GM12878 (cell line): ENCODE results near the gene FURIN. TPM values are rescaled to one million over a fixed set of nuclear protein-coding genes. Genes with fewer than 3 reads are reported as not detected.

ENCODE experiments used
- ATAC-seq: fragments of 200-7000 bp; cut with Tn5 transposase; 3 replicates; pipeline ENCODE4 v1.9.1; 2020; ENCODE audit warnings: mild to moderate bottlenecking, moderate library complexity
- BruUV-seq: library from RNA; stranded (reverse); fragments of 400-500 nt; replicated peaks from 2 replicates; lab custom pipeline; 2021; lab: Mats Ljungman, UMichigan
- CTCF ChIA-PET: fragments of 300-600 bp; sonication (Branson Sonifier 250); formaldehyde crosslinking; extraction: SDS; loops from one replicate; lab custom pipeline; 2021; ENCODE audit warnings: inconsistent platforms; lab: Yijun Ruan, JAX
- POLR2A ChIA-PET: fragments of 350-600 bp; formaldehyde crosslinking; extraction: SDS; loops from one replicate; lab custom pipeline; 2021; ENCODE audit warnings: inconsistent platforms; lab: Charles Lee
- RAD21 ChIA-PET: fragments of 300-600 bp; sonication (Branson Sonifier 250); formaldehyde crosslinking; loops from one replicate; lab custom pipeline; 2023; ENCODE audit warnings: antibody characterized with exemption; ENCODE audit not compliant: unreplicated experiment; lab: Charles Lee
- SMC1A ChIA-PET: fragments of 300-600 bp; sonication (Branson Sonifier 250); formaldehyde crosslinking; loops from one replicate; lab custom pipeline; 2023; ENCODE audit not compliant: unreplicated experiment, uncharacterized antibody; lab: Charles Lee
- DNase-seq: peaks from one replicate; pipeline ENCODE4 v3.0.0-alpha.2; 2011; ENCODE audit warnings: low read depth, low spot score
- FAIRE-seq: peaks from 3 replicates; lab custom pipeline; 2011; peaks lifted over from hg19 to GRCh38; lab: Jason Lieb, UNC
- H2AFZ ChIP-seq: 2 replicates; pipeline ENCODE4 v1.6.0; 2011; ENCODE audit warnings: low read depth, low read length, control low read depth; ENCODE audit not compliant: control insufficient read depth
- H3K27ac ChIP-seq: 2 replicates; pipeline ENCODE4 v1.5.1; 2011; ENCODE audit warnings: control low read depth; ENCODE audit not compliant: control insufficient read depth, insufficient read depth
- H3K27me3 ChIP-seq, 2 experiments: replicated peaks in 1 of 2; 2 replicates each; pipeline versions ENCODE4 v1.6.0 to v1.6.1; 2011; ENCODE audit warnings: low read length in 1 of 2; ENCODE audit not compliant: control insufficient read depth in 2 of 2, insufficient read depth in 2 of 2
- H3K36me3 ChIP-seq, 2 experiments: 2 replicates each; pipeline ENCODE4 v1.5.1; 2011; ENCODE audit warnings: low read length in 1 of 2; ENCODE audit not compliant: control insufficient read depth in 2 of 2, insufficient read depth in 2 of 2
- H3K4me1 ChIP-seq: 2 replicates; pipeline ENCODE4 v1.6.1; 2011; ENCODE audit warnings: mild to moderate bottlenecking, low read length, moderate library complexity, mixed read lengths; ENCODE audit not compliant: control insufficient read depth, insufficient read depth
- H3K4me2 ChIP-seq: 2 replicates; pipeline ENCODE4 v1.6.0; 2011; ENCODE audit warnings: control low read depth; ENCODE audit not compliant: control insufficient read depth, insufficient read depth
- H3K4me3 ChIP-seq: fragments of 200-600 bp; sonication (generic); 2 replicates; pipeline ENCODE4 v1.5.1; 2016
- H3K79me2 ChIP-seq: 2 replicates; pipeline ENCODE4 v1.6.0; 2011; ENCODE audit warnings: low read length; ENCODE audit not compliant: control insufficient read depth, insufficient read depth
- H3K9ac ChIP-seq: 2 replicates; pipeline ENCODE4 v1.8.0; 2011; ENCODE audit warnings: low read length, control low read depth, mixed read lengths; ENCODE audit not compliant: control insufficient read depth, insufficient read depth
- H3K9me3 ChIP-seq: replicated peaks from 3 replicates; pipeline ENCODE4 v1.5.1; 2011; ENCODE audit warnings: mild to moderate bottlenecking, low read length; ENCODE audit not compliant: control insufficient read depth, insufficient read depth
- H4K20me1 ChIP-seq: 2 replicates; pipeline ENCODE4 v1.6.0; 2011; ENCODE audit not compliant: control insufficient read depth, insufficient read depth
- ATF2 ChIP-seq: IDR thresholded peaks from 2 replicates; pipeline ENCODE4 v1.6.1; 2012; ENCODE audit warnings: low read length, inconsistent platforms
- CBX3 ChIP-seq: fragments of 200-600 bp; sonication (generic); IDR thresholded peaks from 2 replicates; pipeline ENCODE4 v1.6.1; 2016; ENCODE audit warnings: low read depth, borderline replicate concordance
- DPF2 ChIP-seq: fragments of 450-650 bp; IDR thresholded peaks from 2 replicates; pipeline ENCODE4 v1.6.1; 2017; ENCODE audit warnings: mild to moderate bottlenecking
- E2F4 ChIP-seq: IDR thresholded peaks from 2 replicates; pipeline ENCODE4 v1.6.1; 2012; ENCODE audit warnings: low read depth, low read length, improper control_type of control experiment
- IRF4 ChIP-seq: IDR thresholded peaks from 2 replicates; pipeline ENCODE4 v1.6.1; 2011; ENCODE audit warnings: low read depth, low read length
- MAX ChIP-seq: IDR thresholded peaks from 2 replicates; pipeline ENCODE4 v1.6.1; 2012; ENCODE audit warnings: low read depth, low read length, improper control_type of control experiment
- NKRF ChIP-seq: fragments of 450-650 bp; conservative IDR thresholded peaks from 2 replicates; pipeline ENCODE4 v1.6.1; 2017; ENCODE audit warnings: mild to moderate bottlenecking, moderate library complexity
- RELB ChIP-seq: fragments of 450-650 bp; IDR thresholded peaks from 2 replicates; pipeline ENCODE4 v1.6.1; 2017; ENCODE audit warnings: low read depth, mild to moderate bottlenecking, moderate library complexity
- SPI1 ChIP-seq: IDR thresholded peaks from 2 replicates; pipeline ENCODE4 v1.6.1; 2011; ENCODE audit warnings: low read depth, mild to moderate bottlenecking, low read length, moderate library complexity, borderline replicate concordance; ENCODE audit not compliant: insufficient read depth
- STAT1 ChIP-seq: fragments of 450-650 bp; conservative IDR thresholded peaks from 2 replicates; pipeline ENCODE4 v1.6.1; 2014; ENCODE audit warnings: antibody characterized with exemption, mild to moderate bottlenecking
- ZBTB4 ChIP-seq: fragments of 450-650 bp; formaldehyde crosslinking; IDR thresholded peaks from 2 replicates; pipeline ENCODE4 v1.4.0; 2022; ENCODE audit warnings: mild to moderate bottlenecking, moderate library complexity
- whole genome bisulfite sequencing: methylation state at CpG from one replicate; pipeline ENCODE4 v1.1.6; 2016; ENCODE audit warnings: low lambda C conversion rate; ENCODE audit not compliant: insufficient replicate concordance, insufficient coverage; ENCODE audit errors: missing lambda C conversion rate; 5-methylcytosine and 5-hydroxymethylcytosine counted together
- in situ Hi-C: fragments of 300-500 bp; cut with MboI; formaldehyde crosslinking; loops from 9 replicates; pipeline ENCODE4 v1.14.3; 2018; ENCODE audit warnings: mixed read lengths
- intact Hi-C: fragments of 100-400 bp; cut with micrococcal nuclease; formaldehyde crosslinking; loops from one replicate; pipeline ENCODE4 v1.14.2; 2022; ENCODE audit not compliant: unreplicated experiment
- polyA plus RNA-seq, 11 experiments: library from polyadenylated mRNA; depleted of rRNA in 4 of 11; unstranded in 6 of 11; stranded (reverse) in 5 of 11; fragments of >200 nt; fragmentation: Nextera tagmentation in 4 of 11; fragmentation: Illumina TruSeq in 1 of 11; extraction: Ambion mirVana in 4 of 11; extraction: Trizol in 1 of 11; gene quantifications; 1 replicate in 1 of 11; 2 replicates in 10 of 11; pipeline versions ENCODE4 v1.2.1 to v1.2.3, GENCODE V29; 2011 to 2016; ENCODE audit warnings: inconsistent platforms in 2 of 11, missing spikeins in 2 of 11, low read depth in 1 of 11
- total RNA-seq, 4 experiments: library from RNA; depleted of rRNA in 3 of 4; stranded (reverse); fragments of >200 nt in 3 of 4; fragmentation: Illumina TruSeq in 1 of 4; extraction: Trizol in 1 of 4; gene quantifications; 2 replicates each; pipeline versions ENCODE4 v1.2.1 to v1.2.3, GENCODE V29; 2013 to 2021

FURIN gene
- total and polyA plus RNA-seq, 10 of the 15 experiments (the other 5 are each of a cell fraction or from before 2014, with no cell fraction given), result 0.47 to 39.9 (median 8.0) TPM

- Histone ChIP-seq H2AFZ (no peak overlapping the region), H3K79me2 (peaks cover 29% of the 10 kb centered on the region), H3K36me3 (peaks cover 17 to 32% of the 10 kb centered on the region in 2 experiments; a peak in 3 of 4 replicates), H3K9me3 (no peaks in the 10 kb centered on the region), H3K27me3 (no peaks in the 10 kb centered on the region), H3K4me1 (peaks cover 12% of the 10 kb centered on the region), H4K20me1 (peaks cover 4% of the 10 kb centered on the region; the same call in 1 of the 2 replicates), H3K4me3 (no peak overlapping the region), H3K9ac (no peak overlapping the region), H3K27ac (no peak overlapping the region), H3K4me2 (no peak overlapping the region)
- intact Hi-C loops, result no loop called here
- no peak for TF ChIP-seq MAX
- no peak for TF ChIP-seq STAT1
- TF ChIP-seq CBX3, result no peak
- TF ChIP-seq SPI1, result no peak
- TF ChIP-seq ATF2, result no peak
- TF ChIP-seq NKRF, result no peak
- TF ChIP-seq E2F4, result no peak
- TF ChIP-seq IRF4, result no peak
- no peak for TF ChIP-seq DPF2
- no peak for TF ChIP-seq ZBTB4 (CRISPR knock-in tag)
- no peak for TF ChIP-seq RELB
- DNase-seq, result no peak
- FAIRE-seq, result no peak
- SMC1A ChIA-PET, result no interaction called here
- ATAC-seq, result no peak
- RAD21 ChIA-PET, result no interaction called here
- CTCF ChIA-PET, result interaction anchor here (1.3 kb wide), 1 partner anchor 9 kb away, joined by 4 read pairs; the partner anchor contains the start of gene FES
- in situ Hi-C loops, result no loop called here
- BruUV-seq, result no TSS peak
- POLR2A ChIA-PET, result no interaction called here
- 96% methylated on average over 8 of the region's 12 CpGs for WGBS
Observed at GRCh38 chr15:90875549-90875981, 7.2 kb downstream of the FURIN start.
